ENCODE data around the gene FOLR3.
"Not testable (repeated sequence)": the region's sequence is repeated elsewhere in the genome, so short reads cannot be mapped to it uniquely, and the experiment has no call there.

The FOLR3 gene

GRCh38 chr11:72135473-72135872 lies at the start of gene FOLR3:
TSS of gene FOLR3 (plus strand) at chr11:72135725. CDS start at chr11:72135953, 228 bp downstream.
- DNase-seq (ENCODE audit: low read depth in 3 of 3, low spot score in 1 of 3): not testable (repeated sequence)

DNA sequence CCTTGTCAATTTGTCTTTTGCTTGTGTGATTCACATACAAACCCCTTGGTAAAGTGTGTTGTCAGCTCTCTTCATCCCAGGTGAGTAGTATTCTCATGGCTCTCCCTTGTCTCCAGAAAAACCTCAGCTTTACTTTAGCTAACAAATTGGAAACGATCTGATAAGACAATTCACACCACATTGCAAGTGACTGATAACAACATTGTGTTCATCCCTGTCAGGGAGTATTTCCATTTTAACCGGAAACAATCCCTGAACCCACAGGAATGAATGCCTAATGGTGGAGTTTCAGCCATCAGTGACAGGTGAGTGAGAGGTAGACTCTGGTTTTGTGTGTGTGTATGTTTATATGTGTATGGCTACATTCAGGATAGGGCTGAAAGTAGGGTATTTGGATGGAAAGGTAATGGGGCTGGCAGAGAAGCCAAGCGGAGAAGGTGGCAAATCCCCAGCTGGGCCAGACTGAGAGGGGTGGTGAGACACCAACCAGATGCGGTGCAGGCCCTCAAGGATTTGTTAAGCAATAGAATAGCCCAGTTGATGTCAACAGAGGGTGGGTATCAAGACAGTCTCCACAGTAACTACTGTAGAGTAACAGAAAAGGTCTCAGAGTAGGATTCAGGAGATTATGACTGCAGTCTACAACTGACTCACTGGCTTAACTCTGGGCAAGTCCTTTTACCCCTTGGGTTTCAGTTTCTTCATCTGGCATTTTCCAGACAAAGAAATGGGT lies 47.3 kb upstream of the FOLR3 start:
- DNase-seq (ENCODE audit: low read depth in 3 of 3, low spot score in 1 of 3): no peak

DNA sequence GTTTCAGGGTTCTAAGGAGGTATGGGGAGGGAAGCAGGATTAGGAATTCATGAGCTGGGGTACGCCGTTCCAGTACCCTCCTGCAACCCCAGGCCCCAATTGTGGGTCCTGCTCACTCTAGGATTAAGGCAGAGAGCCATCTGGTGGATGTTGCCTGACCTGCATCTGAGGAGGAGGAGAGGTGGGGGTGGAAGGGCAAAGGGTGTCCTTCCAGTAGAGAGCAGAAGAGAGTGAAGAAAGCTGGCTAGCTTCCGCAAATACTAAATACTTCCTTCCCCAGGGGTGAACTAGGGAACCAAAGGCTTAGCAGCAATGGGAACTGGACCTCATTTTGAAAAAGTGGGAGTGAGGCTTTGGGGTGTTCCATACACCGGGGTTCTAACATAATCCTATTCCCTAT lies 44.2 kb upstream of the FOLR3 start:
- peak in 2 of 3 donors; percentile 42 to 45 for DNase-seq (ENCODE audit: low read depth in 3 of 3, low spot score in 1 of 3)

DNA sequence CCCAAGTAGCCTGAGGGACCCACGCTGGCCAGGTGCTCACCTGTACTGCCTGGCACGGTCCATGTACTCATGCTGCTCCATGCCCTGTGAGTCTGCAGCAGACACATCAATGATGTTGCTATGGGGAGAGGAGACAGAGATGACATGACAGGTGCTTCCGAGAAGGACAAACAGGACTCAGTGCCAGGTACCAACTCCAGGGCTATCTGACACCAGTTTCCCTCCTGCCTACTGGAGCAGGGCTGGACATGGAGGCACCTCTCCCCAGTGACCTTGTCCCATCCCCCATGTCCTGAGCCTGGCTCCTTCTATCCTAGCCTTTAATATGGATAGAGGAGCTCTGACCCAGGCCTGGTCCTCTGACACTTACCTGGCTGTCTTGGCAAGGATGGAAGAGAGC lies 36.8 kb upstream of the FOLR3 start:
- no peak for DNase-seq (ENCODE audit: low read depth in 3 of 3, low spot score in 1 of 3)

DNA sequence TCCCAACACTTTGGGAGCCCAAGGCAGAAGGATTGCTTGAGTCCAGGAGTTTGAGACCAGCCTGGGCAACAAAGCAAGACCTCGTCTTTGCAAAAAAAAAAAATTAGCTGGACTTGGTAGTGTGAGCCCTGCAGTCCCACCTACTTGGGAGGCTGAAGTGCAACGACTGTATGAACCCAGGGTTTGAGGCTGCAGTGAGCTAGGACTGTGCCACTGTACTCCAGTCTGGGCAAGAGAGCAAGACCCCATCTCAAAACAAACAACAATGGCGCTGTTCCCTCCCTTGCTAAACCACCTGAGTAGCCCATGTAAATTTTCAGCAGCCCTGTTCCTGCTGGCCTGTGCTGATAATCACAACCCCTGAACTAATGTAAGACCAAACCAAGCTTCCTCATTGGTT lies 35.5 kb upstream of the FOLR3 start:
- no peak for DNase-seq (ENCODE audit: low read depth in 3 of 3, low spot score in 1 of 3)

DNA sequence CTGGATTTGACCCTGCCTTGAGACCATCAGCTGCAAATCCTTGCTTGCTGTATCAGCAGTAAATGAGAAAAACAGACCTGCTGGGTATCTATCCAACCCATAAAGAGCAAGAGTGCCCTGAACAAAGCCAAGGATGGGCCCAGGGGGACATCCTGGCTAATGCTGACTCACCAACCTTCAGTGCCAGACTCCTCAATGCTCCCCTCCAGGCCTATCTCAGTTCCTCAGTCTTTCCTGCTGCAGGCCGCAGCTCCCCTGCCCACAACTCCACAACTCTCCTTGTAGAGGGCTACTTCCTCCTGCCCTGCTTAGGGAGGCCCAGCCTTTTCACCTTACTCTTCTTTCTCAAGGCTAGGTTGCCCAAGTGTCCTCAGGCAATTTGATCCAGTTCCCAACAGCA lies 35.1 kb upstream of the FOLR3 start:
- no peak for DNase-seq (ENCODE audit: low read depth in 3 of 3, low spot score in 1 of 3)

DNA sequence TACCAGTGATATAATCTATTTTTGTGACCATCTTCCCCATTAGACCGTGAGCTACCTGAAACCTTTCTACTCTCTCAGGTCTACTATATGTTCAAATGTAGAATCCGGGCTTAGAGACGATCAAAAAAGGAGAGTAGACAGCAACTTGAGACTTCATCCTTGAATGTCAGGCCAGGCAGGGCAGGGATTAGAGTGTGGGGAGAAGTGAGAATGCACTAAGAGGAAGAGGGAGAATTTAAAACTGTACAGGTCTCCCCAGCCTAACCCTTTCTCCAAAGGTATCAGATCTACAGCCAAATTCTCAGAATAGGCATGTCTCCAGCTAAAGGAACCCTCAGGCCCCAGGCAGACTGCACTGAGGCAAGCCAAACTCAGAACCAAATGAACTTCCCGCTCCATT lies 33.4 kb upstream of the FOLR3 start:
- DNase-seq (ENCODE audit: low read depth in 3 of 3, low spot score in 1 of 3): no peak

- no peak for DNase-seq (ENCODE audit: low read depth in 3 of 3, low spot score in 1 of 3)
Observed at GRCh38 chr11:72102631-72102945, 32.9 kb upstream of the FOLR3 start.

- DNase-seq (ENCODE audit: low read depth in 3 of 3, low spot score in 1 of 3): peak; percentile 90 to 94 (median 90)
Observed at GRCh38 chr11:72102946-72103753, 32.4 kb upstream of the FOLR3 start, which contains the start of gene LAMTOR1. TSS of gene LAMTOR1 (minus strand) at chr11:72103297. CDS start at chr11:72103224, 73 bp downstream.

DNA sequence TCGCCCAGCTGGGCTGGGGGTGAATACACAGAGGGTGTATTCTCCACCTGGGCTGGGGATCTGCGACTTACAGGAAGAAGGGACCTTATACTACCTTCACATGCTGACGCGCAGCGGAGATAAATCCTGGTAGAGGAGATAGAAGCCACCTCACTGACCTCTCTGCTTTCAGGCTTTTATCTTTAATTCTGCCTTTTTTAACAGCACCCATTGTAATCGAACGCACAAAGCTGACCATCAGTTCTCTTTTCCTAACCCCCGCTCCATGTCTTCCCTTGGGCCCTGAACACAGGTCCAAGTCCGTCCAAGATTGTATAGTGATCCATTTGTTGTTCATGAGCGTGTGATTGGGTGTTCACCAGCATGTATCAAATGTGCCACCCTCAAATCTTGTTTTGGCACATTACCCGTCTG lies 31.8 kb upstream of the FOLR3 start:
- no peak for DNase-seq (ENCODE audit: low read depth in 3 of 3, low spot score in 1 of 3)

GRCh38 chr11:72105888-72106287 lies 29.6 kb upstream of the FOLR3 start, which contains the start of gene TOMT:
TSS of gene TOMT (plus strand) at chr11:72105924. CDS start at chr11:72105952, 28 bp downstream.
- no peak for DNase-seq (ENCODE audit: low read depth in 3 of 3, low spot score in 1 of 3)

DNA sequence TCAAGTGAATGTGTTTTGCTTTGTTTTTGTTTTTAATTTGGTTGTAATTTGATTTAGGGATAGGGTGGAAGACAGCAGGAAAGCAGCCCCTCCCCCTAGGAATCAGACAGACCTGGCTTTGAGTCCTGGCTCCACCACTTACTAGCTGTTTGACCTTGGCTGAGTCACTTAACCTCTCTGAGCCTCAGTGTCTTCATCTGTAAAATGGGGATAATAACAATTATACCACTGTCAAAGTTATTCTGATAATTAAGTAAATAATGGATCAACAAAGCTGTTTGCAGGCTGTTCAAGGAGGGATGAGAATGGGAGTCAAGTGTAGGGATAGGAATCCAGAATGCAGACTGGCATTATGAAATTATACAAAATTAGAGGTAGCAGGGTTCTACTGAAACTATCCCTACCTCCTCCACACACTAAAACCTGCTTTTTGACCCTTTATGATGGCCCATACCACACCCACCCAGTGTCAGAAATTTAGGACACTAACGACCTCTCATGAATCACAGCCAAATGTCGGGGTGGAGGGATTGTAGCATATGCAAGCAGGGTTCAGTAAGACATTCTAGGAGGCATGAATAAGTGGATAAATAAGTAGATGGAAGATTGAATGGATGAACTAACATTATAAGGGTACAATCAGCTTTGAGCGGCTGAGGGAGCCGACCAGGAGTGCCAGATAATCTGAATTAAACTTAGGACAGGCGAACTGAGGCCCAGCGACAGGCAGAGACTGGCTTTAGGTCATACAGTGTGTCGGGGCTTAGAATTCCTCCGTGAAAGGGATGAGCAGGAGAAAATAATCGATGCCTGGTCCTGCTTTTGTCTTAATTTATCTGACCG lies 24.0 kb upstream of the FOLR3 start:
- DNase-seq (ENCODE audit: low read depth in 3 of 3, low spot score in 1 of 3): no peak

- DNase-seq (ENCODE audit: low read depth in 3 of 3, low spot score in 1 of 3): peak; percentile 92 to 95 (median 94)
Observed at GRCh38 chr11:72112143-72112977, 23.2 kb upstream of the FOLR3 start, which contains the start of gene ANAPC15. TSS of gene ANAPC15 (minus strand) at chr11:72112695. CDS start at chr11:72111276, 1,419 bp downstream.

DNA sequence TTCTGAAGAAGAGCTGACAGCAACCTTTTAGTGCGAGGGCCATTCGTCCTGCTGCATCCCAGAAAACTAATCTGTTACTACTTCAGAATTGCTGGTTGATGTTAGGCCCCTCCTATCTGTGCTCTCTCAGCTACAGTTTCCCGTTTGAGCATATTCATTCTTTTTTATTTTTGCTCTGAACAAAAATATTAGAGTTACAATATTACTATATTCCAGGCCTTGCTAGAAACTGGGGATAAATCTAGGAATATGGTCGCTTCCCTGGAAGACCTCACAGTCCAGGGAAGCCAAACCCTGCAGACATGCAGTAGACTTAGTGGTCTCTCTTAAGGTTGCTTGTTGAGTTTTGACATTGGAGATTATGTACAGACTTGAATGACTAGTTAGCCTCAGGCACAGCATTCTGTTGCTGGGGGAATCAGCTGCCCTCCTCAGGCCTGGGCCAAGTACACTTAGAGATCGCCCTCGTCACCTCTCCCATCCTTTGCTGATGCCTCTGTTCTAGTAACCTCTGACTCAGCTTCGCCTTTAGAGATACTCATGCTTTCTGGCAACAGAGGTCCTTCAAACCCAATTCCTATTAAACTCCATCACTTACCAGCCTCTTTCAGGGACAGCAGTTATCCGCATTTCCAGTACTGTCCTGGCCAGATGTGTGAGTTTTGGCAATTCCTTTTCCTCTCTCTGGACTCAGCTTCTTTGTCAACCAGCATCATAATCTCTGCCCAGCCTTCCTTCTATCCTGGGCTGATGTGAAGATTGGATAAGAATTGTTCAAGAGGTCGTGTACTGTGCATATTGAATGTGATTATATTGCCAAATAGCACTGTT lies 22.3 kb upstream of the FOLR3 start:
- no peak for DNase-seq (ENCODE audit: low read depth in 3 of 3, low spot score in 1 of 3)

DNA sequence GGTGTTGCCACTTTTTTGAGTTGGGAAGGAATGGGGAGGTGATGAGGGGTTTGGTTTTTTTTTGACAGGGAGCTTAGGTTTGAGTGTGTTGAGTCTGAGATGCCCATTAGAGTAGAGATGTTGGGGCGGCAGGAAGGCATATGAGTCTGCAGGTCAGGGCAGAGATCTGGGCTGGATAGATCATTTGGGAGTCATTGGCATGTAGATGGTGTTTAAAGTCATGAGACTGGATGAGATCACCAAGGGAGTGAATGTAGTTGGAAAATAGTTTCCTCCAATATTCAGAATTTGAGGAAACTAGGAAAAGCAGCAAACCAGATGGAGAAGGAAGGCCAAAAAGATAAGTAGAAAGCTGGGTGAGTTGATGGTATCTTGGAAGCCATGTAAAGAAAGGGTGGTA lies 21.0 kb upstream of the FOLR3 start:
- DNase-seq (ENCODE audit: low read depth in 3 of 3, low spot score in 1 of 3): no peak

- no peak for DNase-seq (ENCODE audit: low read depth in 3 of 3, low spot score in 1 of 3)
Observed at GRCh38 chr11:72116019-72116755, 19.3 kb upstream of the FOLR3 start.

GRCh38 chr11:72119198-72119597 lies 16.3 kb upstream of the FOLR3 start:
- no peak for DNase-seq (ENCODE audit: low read depth in 3 of 3, low spot score in 1 of 3)

DNA sequence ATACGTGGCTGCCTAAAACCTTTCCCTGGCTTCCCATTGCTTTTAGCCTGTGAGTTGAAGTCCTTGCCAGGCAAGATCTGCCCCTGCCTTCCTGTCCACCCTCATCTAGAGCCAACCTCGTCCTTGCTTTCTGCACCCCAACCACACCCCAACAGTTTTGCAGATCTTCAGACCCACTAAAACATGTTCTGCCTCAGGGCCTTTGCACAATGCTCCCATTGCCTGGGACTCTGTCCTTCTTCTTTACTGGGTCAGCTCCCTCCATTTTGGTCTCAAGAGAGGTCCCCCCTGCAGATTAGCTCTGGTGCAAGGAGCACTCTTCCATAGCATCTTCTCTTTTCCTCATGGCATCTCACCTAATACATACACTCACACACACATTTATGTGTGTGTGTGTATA lies 14.6 kb upstream of the FOLR3 start:
- no peak for DNase-seq (ENCODE audit: low read depth in 3 of 3, low spot score in 1 of 3)

DNA sequence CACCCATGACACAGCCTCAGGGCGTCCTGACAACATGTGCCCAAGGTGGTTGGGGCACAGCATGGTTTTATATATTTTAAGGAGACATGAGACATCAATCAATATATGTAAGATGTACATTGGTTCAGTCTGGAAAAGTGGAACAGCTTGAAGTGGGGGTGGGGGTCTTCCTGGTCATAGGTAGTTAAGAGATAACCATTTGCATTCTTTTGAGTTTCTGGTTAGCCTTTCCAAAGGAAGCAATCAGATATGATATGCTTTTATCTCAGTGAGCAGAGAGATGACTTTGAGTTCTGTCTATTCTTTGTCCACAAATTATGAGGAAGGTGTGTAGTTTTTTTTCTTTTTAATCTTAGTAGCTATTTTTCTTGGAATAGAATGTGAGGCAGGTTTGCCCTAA lies 12.9 kb upstream of the FOLR3 start:
- no peak for DNase-seq (ENCODE audit: low read depth in 3 of 3, low spot score in 1 of 3)
